CD4-positive, alpha-beta T cell treated with Interleukin-4 for 4 hours (primary cell): Measurements from ENCODE around the gene CNTNAP5.

ENCODE experiments used
- DNase-seq: peaks from one replicate; pipeline ENCODE4 v3.0.0-alpha.2; 2020

CNTNAP5 gene

GRCh38 chr2:124933883-124934282 is 908.8 kb downstream of the CNTNAP5 start:
- DNase-seq, result no peak

- no peak for DNase-seq
Measured at GRCh38 chr2:124953921-124954320, 928.8 kb downstream of the CNTNAP5 start.

- no peak for DNase-seq
Measured at GRCh38 chr2:124959581-124959980, 934.5 kb downstream of the CNTNAP5 start.

GRCh38 chr2:124961132-124961531 is 936.0 kb downstream of the CNTNAP5 start:
- no peak for DNase-seq
